GM18502 (cell line): Measurements from ENCODE around the gene UBE2D2.

ENCODE experiments used
- ATAC-seq: cut with Tn5 transposase; IDR thresholded peaks from one replicate; pipeline ENCODE4 v1.9.1; 2021; ENCODE audit warnings: mild to moderate bottlenecking; ENCODE audit not compliant: unreplicated experiment, poor library complexity

The UBE2D2 gene

DNA sequence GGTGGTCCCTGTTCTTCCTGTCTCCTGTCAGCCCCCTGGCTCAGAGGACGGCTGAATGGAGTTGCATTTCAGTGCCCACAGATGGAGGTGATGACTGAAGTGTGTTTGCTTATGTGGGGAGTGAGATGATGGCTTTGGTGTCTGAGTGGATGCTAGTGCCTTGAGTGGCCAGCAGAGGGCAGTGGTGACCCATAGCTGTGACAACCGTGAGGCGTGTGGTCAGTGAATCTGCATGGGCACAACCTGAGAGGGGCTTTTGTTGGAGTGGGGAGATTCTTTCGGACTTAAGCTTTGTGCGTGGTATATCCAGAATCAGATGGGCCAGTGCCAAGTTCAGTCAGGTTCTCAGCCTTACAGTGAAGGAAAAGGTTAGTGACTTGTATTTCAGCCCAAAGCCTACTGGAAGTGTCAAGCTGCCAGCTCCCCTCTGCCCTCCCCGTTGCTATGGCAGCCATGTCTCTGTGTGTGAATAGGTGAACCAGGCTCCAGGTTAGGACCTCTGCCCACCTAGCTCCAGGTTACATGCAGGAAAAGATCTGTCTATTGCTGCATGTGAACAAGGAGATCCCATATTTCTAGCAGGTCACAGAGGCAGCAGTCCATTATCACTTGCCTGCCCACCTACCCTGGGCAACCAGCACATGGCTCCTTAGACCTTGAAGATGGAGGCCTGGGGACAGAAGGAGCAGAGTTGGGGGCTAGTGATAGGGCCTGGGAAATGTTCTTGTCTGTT is 72.3 kb downstream of the UBE2D2 start:
- no peak for ATAC-seq

DNA sequence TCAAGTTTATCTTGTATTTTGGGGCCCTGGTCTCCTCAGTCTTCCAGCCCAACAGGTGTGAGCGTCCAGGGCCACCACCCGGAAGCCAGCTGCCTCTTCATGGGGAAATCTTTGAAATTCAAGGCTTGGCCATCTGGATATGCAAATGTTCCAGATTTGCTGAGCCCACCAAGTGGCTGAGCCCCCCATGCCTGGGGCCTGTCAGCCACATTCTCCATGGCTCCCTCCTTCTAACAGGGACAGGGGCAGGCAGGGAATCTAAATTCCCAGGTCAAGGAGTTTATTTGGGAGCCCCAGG is 72.8 kb downstream of the UBE2D2 start:
- ATAC-seq, result no peak

DNA sequence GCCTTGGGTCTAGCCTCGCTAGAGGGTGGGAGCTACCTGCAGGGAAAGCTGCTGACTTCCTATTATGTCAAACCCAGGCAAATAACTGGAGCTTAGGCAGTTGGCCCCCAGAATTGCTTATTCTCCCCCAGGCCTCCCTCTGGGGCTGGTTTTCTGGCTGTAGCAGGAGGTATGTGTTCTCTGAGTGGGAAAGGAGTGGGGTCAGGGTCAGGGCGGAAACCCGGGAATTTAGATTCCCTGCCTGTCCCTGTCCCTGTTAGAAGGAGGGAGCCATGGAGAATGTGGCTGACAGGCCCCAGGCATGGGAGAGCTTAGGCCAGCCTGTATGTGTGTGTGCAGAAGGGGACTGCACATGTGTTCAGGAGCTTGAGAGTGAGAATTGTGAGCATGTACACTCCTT is 73.4 kb downstream of the UBE2D2 start:
- ATAC-seq, result no peak

DNA sequence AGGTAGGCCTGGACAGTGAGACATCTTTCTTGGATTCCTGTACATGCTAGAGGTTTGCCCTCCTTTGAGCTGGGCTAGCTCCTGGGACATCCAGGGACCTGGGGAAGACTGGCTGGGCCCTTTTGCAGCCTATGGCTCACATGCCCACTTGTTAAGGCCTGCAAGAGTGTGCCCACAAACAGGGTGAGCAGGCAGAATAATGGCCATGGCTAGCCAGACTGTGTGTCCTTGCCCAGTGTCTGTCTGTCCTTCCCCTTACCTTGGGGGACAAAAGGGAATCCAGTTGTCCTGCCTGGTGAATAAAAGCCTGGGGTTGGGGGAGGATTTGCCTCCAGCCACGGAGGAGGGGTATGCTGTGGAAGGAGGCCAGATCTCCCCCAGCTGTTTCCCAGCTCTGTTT is 74.1 kb downstream of the UBE2D2 start:
- ATAC-seq, result no peak

- no peak for ATAC-seq
Measured at GRCh38 chr5:139635606-139636206, 74.6 kb downstream of the UBE2D2 start.

DNA sequence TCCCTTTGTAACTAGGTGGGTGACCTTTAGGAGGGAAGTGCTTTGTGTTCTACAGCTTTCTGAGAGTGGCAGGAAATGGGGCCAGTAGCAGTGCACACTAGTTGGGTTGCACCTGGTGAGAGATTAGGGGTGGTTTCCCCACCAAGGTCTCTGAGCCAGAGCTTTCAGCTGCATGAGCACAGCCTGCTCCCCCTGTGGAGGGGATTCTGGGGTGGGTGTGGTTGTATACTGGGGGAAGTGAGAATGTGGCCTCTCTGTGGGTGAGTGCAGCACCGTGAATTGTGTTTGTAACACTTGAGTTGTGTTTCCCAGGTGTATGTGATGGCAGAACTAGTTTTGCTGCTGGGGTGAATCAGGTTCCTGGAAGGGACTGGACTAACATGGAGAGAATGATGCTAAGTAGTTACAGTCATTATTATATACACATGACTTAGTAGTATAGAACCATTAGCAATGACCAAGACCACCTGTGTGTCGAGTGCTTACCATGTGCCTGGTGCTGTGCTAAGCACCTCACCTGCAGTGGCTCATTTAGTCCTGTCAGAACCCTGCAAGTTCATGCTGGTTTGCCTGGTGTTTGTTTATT is 75.2 kb downstream of the UBE2D2 start:
- peak; percentile 73 for ATAC-seq

DNA sequence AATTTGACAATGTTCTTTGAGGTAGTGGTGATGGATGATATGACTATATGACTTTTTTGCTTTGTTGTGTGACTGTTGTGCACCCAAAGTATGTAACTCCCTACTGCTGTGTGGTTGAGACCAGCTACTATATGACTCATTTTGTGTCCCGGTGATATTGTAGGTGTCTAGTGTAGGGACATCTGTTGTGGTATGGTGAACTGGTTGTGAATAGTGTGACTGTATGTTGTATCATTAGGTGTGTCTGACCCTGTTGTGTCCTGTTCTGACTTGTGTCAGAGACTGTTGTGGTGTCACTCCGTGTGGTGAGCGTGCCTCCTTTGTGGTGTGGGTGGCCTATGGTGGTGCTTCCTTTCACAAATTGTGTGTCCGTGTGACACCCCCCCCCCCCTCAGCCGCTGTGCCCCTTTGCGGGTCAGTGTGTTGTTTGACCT is 75.9 kb downstream of the UBE2D2 start:
- ATAC-seq, result no peak

GRCh38 chr5:139637438-139638089 is 76.4 kb downstream of the UBE2D2 start:
- peak; percentile 28 for ATAC-seq

DNA sequence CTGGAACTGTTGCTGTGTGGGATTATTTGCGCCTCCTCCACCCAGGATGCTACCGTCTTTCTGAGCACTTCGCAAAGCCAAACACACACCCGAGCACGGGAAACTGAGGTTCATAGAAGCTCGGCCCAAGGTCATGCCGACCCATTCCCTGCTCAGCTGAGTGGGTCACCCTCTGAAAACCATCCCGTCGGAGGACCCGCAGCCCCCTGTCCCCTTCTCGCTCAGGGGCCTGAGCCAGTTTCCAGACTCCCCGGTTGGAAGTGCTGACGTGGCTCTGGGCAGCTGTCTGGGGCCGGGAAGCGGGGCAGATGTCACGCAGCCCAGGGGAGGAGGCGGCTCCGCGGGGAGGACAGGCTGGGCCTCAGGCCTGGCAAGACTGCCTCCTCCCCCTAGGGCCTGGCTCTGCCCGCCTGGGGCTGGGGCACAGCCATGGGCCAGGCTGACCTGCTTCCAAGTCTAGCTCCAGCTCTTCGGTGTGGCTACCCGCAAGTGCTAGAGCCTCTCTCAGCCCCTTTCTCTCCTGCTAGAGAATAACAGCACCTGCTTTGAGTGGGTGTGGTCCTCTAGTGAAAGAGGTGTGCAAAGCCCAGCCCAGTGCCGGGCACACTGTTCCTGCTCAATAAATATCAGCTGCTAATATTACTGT is 77.1 kb downstream of the UBE2D2 start:
- ATAC-seq, result peak; percentile 20

DNA sequence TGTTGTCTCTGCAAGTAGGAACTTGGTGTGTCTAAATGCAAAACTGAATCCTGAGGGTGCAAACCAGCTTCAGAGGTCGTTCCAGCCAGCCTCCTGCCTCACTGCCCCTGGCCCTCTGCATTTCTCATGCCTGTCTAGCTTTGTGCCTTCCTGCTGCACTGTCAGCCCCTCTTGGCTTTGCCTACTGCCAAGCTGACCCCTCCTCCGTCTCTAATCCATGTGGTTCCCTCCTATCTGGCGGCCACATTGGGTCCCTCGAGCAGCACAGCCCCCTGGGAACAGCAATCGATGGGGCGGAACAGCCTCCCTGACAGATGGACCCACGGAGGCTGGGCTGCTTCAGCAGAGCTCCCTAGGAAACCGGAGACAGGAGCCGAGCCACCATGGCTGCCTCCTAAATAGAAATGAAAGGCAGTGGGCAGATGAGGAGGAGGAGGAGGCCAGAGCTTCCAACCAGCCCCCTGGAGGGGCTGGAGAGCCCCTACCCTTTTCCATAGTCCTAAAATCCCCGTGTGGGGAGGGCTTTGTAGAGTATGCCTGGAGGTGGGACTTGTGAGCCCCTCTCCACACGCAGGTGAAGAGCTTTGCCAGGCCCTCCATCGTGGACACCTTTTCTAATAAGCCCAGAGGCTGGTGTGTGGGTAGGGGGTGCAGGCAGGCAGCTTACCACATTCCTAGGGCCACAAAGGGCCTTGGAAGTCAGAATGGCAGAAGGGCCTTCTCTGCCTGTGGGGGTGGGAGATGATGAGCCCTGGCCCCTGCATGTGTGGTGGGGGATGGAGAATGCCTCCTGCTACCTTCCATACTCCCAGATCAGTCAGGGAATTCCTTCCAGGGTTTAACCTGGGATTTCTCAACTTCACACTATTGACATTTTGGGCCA is 77.8 kb downstream of the UBE2D2 start:
- no peak for ATAC-seq

DNA sequence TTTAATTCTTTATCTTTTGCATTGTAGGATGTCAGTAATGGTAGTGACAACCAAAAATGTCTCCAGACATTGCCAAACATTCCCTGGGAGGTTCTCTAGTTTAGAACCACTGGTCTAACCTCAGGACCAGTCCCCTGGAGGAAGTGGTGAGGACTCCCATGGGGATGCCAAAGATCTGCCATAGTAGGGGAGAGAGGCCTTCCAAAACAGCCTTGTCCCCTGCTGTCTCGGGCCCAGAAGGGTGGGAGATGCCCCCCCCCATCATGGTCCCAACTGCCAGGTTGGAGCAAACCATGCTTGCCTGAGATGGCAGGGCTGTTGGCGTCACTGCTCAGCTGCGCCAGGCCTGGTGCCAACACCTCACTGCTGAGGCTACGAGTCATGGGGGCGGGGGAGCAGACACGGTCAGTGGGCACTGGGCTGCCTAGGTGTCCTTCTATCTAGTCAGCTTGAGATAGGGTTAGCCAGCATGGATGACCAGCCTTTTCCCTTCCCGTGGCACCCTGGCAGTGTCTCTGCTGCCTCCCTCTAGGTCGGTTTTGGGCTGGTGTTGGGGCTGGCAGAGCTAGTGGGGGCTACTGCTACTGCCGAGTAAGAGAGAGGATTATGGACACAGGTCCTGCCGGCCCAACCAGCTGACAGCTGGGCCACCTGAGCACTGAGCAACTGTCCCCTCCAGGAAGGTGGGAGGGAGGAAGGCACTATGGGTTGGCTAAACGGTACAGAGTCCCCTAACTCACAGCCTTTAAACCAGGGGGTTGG is 78.7 kb downstream of the UBE2D2 start:
- no peak for ATAC-seq

DNA sequence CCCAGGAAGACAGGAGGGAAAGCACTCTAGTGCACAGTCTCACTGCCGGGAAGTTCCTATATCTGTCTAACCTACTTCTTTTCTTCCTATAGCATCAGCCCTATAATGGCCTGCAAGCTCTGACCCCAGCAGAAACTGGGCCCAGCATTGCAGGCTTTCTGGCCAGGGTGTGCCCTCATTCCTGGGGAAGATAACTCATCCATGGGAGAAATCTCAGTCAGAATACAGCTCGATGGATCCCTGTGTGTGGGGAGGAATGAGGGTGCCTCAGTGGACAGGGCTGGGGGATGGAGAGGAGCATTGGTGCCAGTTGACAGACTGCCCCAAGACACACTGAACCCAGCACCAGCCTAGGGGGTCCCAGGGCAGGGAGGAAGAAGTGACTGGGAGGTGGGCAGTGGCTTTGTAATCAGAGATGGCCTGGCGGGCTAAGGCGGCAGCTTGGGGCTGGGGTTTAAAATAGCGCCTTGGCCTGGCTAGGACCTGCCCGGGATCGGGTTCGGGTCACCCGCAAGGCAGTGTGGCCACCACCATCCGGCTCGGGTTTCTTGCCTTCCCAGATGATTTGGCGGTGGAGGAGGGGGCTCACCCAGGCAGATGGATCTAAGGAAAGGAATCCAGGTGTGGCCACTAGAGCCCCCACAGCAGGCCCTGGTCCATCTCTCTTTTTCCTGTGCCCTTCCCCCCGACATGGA is 79.4 kb downstream of the UBE2D2 start:
- no peak for ATAC-seq

- ATAC-seq, result no peak
Measured at GRCh38 chr5:139641116-139642080, 80.3 kb downstream of the UBE2D2 start.

- ATAC-seq, result no peak
Measured at GRCh38 chr5:139642213-139642612, 81.1 kb downstream of the UBE2D2 start.

- no peak for ATAC-seq
Measured at GRCh38 chr5:139642891-139643871, 82.0 kb downstream of the UBE2D2 start.

DNA sequence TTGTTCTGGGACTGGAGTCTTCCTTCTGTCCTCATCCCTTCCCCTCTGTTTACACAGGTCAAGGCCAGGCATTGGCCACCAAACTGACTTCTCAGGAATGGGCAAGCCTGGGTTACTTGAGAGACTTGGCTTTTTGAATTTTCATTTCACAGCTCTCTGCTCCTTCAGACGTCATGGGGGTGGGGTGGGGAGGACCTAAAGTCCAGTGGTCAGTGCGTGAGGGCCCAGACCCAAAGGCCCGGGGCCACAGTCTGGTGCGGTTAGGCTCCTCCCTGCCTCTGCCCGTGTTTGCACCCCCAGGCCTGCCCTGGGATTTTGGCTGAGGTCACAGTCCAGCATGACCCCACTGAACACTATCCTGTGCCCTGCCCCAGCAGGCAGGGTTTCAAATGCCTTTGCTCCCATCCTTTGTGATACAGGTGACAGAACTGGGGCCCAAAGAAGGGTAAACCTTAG is 82.9 kb downstream of the UBE2D2 start:
- no peak for ATAC-seq
